ENCODE data around the gene ATL3. TPM values are rescaled to one million over a fixed set of nuclear protein-coding genes. Genes with fewer than 3 reads are reported as not detected.
A peak's percentile ranks its signal among the peaks of the same experiment; 100 is the strongest.

The ATL3 gene
- total and polyA plus RNA-seq, 2 donors (not counting 3 experiments of a cell fraction or from before 2014, with no cell fraction given) = 21.7 to 70.2 TPM

DNA sequence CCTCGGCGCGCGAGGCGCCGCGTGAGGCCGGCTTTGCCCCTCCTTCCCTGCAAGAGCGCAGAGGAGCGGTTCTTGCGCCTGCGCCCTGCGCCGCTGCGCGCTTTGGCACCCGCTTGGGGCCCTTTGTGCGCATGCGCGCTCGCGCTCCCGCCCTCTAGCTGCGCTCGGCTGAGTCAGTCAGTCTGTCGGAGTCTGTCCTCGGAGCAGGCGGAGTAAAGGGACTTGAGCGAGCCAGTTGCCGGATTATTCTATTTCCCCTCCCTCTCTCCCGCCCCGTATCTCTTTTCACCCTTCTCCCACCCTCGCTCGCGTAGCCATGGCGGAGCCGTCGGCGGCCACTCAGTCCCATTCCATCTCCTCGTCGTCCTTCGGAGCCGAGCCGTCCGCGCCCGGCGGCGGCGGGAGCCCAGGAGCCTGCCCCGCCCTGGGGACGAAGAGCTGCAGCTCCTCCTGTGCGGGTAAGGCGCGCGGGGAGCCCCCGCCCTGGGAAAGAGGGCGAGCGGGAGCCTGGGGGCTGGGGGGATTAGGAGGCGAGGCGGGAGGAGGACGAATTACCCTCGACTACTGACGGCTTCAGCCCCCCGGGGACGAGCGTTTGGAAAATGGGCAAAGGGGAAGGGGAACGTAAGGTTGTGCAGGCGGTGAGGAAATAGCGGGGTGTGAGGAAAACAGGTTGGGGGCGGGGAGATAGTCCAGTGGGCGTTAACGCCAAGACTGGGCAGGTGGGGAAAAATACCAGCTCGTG, 10.3 kb upstream of the ATL3 start, which contains the start of gene RTN3:
Gene RTN3 (plus strand): TSS at position 180 of the 745 bp plus-strand sequence. CDS start 137 bp downstream, at position 317.
- Histone ChIP-seq H3K9me3 (replicated peaks; ENCODE audit: control insufficient read depth, insufficient read depth, low read length) (no peaks in the 10 kb centered on the region), H3K27ac (ENCODE audit: insufficient read depth, low read depth, low read length) (peak within 1 kb of the TSS; percentile 45), H3K9ac (replicated peaks; ENCODE audit: extremely low read depth, insufficient read depth, low read length) (peak within 1 kb of the TSS; percentile 74), H3K4me2 (ENCODE audit: insufficient read depth, low read length) (peak within 1 kb of the TSS; percentile 91), H4K20me1 (replicated peaks; ENCODE audit: control insufficient read depth, extremely low read depth, insufficient read depth, low read length) (peaks cover 3% of the 10 kb centered on the region), H3K4me3 (replicated peaks in 1 of 3; ENCODE audit: insufficient read depth in 1 of 3, low read depth in 1 of 3, low read length in 3 of 3) (peak within 1 kb of the TSS; percentile 91 to 99 (median 95)), H3K4me1 (ENCODE audit: control insufficient read depth, extremely low read depth, insufficient read depth, low read length) (peaks cover 17% of the 10 kb centered on the region), H3K9me1 (replicated peaks; ENCODE audit: control insufficient read depth, extremely low read depth, insufficient read depth, low read length) (no peaks in the 10 kb centered on the region), H3K79me2 (ENCODE audit: control insufficient read depth, insufficient read depth, low read length) (peaks cover 45% of the 10 kb centered on the region), H3K36me3 (ENCODE audit: control insufficient read depth in 2 of 2, extremely low read depth in 1 of 2, insufficient read depth in 2 of 2, low read length in 2 of 2) (no peaks in the 10 kb centered on the region), H2AFZ (ENCODE audit: low read depth, low read length) (peak within 1 kb of the TSS; percentile 93), H3K27me3 (ENCODE audit: control insufficient read depth in 2 of 2, insufficient read depth in 2 of 2, low read length in 2 of 2) (no peaks in the 10 kb centered on the region)
- TF ChIP-seq POLR2A (IDR thresholded peaks at IDR 0.05; ENCODE audit: low read depth, low read length) (peak; percentile 97), FOS (IDR thresholded peaks at IDR 0.05; ENCODE audit: borderline replicate concordance, insufficient read depth, low read length) (peak; percentile 61), EZH2 (IDR thresholded peaks at IDR 0.05; ENCODE audit: borderline replicate concordance, low read depth, low read length, severe bottlenecking) (no peak), GATA2 (IDR thresholded peaks at IDR 0.05; ENCODE audit: insufficient read depth, insufficient read length, low read depth, low read length) (no peak), JUN (IDR thresholded peaks at IDR 0.05; ENCODE audit: borderline replicate concordance, insufficient read depth, insufficient read length, low read depth) (no peak), MYC (IDR thresholded peaks at IDR 0.05; ENCODE audit: low read depth, low read length) (no peak), POLR2AphosphoS5 (IDR thresholded peaks at IDR 0.05; ENCODE audit: insufficient read depth, low read depth, low read length) (peak; percentile 88)
- TF ChIP-seq, protein P1, sequence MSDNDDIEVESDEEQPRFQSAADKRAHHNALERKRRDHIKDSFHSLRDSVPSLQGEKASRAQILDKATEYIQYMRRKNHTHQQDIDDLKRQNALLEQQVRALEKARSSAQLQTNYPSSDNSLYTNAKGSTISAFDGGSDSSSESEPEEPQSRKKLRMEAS (IDR thresholded peaks at IDR 0.05; ENCODE audit: insufficient read depth, insufficient read length) = no peak
- TF ChIP-seq, protein P2, sequence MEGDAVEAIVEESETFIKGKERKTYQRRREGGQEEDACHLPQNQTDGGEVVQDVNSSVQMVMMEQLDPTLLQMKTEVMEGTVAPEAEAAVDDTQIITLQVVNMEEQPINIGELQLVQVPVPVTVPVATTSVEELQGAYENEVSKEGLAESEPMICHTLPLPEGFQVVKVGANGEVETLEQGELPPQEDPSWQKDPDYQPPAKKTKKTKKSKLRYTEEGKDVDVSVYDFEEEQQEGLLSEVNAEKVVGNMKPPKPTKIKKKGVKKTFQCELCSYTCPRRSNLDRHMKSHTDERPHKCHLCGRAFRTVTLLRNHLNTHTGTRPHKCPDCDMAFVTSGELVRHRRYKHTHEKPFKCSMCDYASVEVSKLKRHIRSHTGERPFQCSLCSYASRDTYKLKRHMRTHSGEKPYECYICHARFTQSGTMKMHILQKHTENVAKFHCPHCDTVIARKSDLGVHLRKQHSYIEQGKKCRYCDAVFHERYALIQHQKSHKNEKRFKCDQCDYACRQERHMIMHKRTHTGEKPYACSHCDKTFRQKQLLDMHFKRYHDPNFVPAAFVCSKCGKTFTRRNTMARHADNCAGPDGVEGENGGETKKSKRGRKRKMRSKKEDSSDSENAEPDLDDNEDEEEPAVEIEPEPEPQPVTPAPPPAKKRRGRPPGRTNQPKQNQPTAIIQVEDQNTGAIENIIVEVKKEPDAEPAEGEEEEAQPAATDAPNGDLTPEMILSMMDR (IDR thresholded peaks at IDR 0.05; ENCODE audit: extremely low read depth in 1 of 2, insufficient read depth in 1 of 2, low read depth in 1 of 2, low read length in 2 of 2) = peak in 1 of 2 donors; percentile 16
- ChIA-PET POLR2A (interaction anchor here (0.6 to 1.3 kb wide), 3 partner anchors 10 to 840 kb away, joined by 3 to 11 read pairs (median 8); partner anchors contain the start of gene ATL3), CTCF (interaction anchor here (0.7 to 3.4 kb wide), 6 partner anchors 8 to 56 kb away, joined by 3 to 30 read pairs (median 8); partner anchors contain the start of gene ATL3)
- intact Hi-C loops (cut with micrococcal nuclease) = loop anchor here (1.0 kb wide), 2 partner anchors 10 to 57 kb away; partner anchors contain the start of gene ATL3
- FAIRE-seq (peak; percentile 88), DNase-seq (ENCODE audit: low read depth, low spot score) (peak; percentile 100)
- TSS peak; percentile 18 for BruUV-seq (replicated peaks)
- dilution Hi-C loops (cut with MboI; ENCODE audit: extremely low pct_ligation_motif_present, low sequenced_read_pairs) = no loop called here

Measured in endothelial cell of umbilical vein (primary cell).